Activated T-cell treated with anti-CD3 and anti-CD28 coated beads for 24 hours (primary cell): Measurements from ENCODE around the gene ABTB1.
"Not testable (repeated sequence)": the region's sequence is repeated elsewhere in the genome, so short reads cannot be mapped to it uniquely, and the experiment has no call there.

Source experiments
- DNase-seq: peaks from one replicate; pipeline ENCODE4 v3.0.0-alpha.2; 2020; ENCODE audit warnings: low read depth

Gene ABTB1

DNA sequence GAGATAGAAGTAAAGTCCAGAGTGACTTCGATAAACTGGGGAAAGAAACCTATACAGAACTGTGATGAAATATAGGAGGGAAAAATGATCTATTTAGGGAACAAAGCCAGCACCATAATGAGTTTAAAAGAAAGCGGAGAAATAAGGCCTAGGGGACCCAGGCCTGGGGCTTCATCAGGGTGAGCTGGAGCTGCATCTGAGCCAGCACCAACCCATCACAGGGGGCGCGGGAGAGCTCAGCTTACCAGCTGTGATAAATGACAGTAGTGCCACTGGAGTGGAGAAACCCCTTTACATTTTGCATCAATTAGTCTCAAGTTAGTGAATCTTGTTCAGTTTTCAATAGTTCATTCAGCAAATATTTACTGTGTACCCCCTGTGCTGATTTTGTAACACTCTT is 22.5 kb upstream of the ABTB1 start:
- no peak for DNase-seq

DNA sequence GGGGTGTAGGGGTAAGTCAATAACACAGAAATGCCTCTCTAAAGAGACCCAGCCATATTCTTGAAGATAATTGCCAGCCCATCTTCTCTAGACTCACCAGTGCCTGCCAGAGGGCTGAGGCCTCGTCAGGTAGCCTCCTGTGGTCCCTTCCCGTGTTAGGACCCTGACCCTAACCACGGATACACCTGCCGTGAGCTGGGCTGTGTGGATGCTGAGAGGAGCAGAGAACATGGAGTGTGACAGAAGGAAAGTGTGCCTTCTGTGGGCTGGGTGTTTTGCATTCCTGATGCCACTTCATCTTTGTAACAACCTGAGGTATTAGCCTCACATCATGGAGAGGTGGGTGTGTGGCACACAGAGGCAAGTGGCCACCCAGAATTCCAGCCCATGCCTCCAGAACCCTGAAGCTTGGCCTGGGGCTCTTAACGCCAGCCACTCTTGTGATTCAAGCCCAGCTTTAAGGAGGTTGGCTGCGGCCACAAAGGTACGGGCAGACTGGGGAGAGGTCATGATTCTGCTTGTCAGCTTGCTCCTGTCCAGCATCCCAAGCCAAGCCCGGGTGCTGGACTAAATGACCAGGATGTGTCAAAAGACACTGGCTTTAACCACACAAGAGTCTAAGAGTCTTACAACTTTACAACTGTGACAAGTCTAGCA is 21.1 kb upstream of the ABTB1 start:
- no peak for DNase-seq

DNA sequence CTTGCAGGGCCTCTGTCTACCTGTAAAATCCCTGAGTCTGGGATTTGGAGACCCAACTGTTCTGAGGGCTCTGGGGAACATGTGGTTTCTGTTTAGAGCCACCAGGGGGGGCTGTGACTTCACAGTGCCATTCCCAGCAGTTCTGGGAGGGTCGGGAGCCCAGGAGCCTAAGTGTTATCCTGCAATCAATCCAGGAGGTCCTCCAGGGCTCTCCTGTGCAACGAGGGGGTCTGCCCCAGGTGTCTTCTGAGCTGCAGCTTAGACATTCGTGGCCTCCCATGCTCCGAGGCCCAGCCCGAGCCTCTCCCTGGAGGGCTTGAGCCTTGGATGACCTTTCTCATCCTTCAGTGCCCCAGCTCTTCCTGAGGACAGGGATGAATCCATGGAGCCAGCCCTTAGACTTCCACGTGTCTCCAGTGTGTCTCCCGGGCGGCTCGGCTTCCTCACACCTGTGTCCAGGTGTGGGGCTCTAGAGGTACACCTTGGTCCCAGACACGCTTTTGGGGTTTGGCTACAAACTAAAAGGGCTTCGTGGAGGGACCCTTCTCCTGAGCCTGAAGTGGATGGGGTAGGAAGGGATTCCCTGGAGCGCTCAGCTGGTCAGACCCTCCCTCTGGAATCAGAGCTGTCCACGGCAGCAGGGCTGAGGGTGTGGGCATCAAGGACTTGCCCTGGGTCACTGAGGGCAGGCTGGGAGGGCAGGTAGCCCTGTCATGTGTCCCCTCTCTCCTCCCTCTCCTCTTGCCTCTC is 20.3 kb upstream of the ABTB1 start:
- no peak for DNase-seq

DNA sequence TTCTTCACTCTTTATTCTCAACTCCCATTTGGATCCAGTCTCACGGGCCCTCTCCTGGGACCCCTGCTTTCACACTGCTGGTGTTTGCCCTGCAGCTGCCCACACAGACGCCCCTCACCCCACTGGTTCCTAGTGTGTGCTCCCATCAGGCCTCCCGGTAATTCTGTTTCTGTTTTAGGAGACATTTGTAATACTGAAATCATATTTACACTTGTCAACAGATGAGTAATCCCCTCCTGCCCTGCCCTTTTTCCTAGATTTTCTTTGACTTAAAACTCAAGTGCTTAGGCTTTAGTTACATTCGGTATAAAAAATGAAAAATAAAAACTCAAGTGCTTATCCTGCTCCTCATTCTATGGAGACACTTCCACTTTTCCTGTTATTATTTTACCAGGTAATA is 18.4 kb upstream of the ABTB1 start:
- DNase-seq = no peak

DNA sequence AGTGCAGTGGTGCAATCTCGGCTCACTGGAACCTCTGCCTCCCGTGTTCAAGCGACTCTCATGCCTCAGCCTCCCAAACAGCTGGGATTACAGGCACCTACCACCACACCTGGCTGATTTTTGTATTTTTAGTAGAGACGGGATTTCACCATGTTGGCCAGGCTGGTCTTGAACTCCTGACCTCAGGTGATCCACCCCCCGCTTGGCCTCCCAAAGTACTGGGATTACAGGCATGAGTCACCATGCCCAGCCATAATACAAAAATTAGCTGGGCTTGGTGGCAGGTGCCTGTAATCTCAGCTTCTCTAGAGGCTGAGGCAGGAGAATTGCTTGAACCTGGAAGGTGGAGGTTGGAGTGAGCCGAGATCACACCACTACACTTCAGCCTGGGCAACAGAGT is 17.8 kb upstream of the ABTB1 start:
- not testable (repeated sequence) for DNase-seq

DNA sequence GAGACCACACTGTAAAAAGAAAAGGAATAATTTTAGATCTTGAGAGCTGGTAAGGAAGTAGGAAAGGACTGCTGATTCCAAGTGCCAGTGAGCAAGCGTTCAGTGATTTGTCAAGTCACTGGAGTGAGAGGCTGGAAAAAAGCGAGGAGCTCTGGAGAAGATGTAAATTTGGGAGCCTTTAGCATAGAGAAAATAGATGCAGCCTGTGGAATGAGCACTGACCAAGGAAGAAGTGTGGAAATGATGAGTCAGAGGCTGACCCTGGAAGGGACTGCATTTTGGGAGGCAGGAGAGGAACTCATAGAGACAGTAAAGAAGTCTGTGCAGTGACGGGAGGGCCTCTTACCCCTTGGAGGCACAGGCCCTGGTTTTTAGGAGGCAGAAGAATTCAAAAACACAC is 17.1 kb upstream of the ABTB1 start:
- DNase-seq = no peak

DNA sequence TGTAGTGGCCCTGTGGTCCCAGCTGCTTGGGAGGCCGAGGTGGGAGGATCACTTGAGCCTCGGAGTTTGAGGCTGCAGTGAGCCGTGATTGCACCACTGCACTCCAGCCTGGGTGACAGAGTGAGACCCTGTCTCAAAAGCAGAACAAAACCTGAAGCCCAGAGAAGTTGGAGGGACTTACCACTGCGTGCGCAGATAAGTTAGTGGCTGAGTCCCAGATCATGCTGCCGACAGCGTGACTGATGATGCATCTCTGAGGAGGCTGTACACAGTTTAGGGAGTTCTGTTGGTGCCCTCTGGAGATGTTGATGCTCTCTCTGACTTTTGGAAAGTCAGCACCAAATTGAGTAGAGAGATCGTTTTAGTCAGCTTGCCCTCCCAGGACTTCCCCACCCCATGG is 15.8 kb upstream of the ABTB1 start:
- DNase-seq = no peak

DNA sequence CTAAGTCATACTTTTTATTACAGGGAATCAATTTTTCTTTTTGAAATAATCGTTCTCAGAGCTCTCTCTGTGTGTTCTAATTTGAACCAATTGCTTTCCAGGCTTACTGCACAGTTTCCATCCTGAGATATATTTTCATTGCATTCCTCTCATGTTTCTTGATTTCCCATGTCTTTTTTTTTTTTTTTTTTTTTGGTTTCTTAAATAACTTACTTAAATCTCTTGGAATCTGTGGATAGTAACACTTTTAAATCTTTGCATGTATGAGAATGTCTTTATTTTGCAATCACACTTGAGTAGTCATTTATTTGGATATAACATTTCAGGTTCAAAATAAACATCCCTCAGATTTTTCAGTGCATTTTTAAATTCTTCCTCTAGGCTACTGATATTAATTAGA is 14.5 kb upstream of the ABTB1 start:
- DNase-seq = no peak

DNA sequence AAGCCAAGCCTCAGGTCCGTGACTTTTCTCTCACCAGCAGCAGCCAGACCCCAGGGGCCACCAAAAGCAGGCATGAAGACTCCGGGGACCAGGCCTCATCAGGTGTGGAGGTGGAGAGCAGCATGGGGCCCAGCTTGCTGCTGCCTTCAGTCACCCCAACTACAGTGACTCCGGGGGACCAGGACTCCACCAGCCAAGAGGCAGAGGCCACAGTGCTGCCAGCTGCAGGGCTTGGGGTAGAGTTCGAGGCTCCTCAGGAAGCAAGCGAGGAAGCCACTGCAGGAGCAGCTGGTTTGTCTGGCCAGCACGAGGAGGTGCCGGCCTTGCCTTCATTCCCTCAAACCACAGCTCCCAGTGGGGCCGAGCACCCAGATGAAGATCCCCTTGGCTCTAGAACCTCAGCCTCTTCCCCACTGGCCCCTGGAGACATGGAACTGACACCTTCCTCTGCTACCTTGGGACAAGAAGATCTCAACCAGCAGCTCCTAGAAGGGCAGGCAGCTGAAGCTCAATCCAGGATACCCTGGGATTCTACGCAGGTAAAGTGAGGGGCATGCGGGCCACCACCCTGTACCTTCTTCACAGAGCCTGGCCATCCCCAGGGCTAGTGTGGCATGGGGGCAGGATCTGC is 12.0 kb upstream of the ABTB1 start:
- DNase-seq = no peak

DNA sequence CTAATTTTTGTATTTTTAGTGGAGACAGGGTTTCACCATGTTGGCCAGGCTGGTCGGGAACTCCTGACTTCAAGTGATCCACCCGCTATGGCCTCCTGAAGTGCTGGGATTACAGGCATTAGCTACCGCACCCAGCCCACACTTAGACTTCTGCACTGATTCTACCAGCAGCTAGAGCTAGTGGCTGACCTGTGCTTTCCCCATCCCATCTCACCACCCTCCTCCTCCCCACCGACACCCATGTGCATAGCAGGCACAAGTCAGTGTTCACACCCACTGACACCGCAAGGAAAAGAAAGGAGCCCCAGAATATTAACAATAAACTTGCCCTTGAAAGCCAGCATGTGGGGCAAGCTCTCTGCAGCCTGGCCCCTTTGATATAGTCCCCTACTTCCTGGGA is 11.2 kb upstream of the ABTB1 start:
- no peak for DNase-seq

DNA sequence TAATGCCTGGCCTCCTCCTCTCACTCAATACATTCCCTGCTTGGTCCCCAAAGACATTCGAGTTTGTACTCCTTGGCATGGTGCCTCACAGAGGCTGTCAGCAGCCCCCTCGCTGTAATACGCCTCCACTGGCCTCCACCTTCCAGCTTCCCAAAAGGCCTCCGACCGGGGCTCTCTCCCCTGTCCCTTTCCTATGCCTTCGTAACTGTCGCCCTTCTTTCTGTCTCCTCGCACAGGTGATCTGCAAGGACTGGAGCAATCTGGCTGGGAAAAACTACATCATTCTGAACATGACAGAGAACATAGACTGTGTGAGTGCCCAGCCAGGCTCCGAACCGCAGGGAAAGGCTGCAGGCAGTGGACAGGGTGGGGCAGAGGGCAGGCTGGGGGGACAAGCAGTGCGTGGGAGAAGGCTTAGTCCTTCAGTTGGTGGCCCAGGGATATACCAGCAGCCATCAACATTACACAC is 10.7 kb upstream of the ABTB1 start:
- no peak for DNase-seq

DNA sequence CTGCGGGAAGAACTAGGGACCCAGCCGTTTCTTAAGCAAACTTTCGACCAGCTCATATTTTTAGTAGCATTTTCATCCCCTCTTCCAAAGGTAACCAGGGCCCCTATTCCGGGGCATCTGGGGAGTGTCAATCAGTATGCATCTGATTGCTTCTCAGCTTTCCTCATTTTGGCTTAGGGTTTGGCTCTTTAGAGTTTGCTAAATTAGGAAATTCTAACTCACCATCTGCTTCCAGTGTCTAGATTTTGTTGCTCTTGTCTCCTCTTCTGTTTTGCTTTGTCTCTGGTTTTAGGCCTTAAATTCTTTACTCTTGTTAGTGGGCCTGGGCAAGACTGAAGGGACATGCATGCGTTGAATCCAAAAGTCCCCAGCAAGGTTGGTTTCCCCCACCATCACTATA is 9.6 kb upstream of the ABTB1 start:
- DNase-seq = no peak

DNA sequence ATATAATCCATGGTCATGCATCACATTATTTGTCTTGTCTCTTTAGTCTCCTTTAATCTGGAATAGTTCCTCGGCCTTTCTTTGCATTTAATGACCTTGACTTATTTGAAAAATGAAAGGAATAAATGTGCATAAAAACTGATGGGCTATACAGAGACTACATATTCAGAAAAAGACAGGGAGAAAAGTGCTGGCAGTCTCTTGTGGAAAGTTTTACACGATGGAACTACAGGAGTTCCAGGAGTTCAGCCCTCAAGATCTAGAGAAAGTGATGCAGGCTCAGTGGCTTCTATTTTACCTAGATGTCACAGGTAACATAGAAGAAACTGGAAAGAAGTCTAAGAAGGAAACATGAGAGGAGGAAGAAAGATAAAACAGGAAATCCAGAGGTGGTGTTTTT is 7.6 kb upstream of the ABTB1 start:
- DNase-seq = no peak

DNA sequence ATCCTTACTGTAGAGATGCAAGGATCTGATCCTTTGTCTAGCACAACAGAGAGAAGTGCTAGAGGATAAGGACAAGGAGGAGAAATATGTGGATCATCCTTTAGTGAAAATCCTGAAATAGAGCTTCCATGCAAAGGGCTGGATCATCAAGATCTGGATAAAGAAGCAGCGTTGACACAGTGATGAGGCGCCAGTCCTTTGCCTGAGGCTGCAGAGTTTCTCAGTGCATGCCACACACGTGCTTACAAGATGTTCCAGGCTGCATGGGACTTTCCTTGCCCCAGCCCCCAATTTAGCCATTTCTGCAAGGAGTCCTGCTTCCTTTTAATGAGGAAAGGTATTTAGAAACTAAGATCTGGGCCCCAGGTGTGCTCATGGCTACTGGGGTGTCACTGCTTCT is 7.2 kb upstream of the ABTB1 start:
- DNase-seq = no peak

DNA sequence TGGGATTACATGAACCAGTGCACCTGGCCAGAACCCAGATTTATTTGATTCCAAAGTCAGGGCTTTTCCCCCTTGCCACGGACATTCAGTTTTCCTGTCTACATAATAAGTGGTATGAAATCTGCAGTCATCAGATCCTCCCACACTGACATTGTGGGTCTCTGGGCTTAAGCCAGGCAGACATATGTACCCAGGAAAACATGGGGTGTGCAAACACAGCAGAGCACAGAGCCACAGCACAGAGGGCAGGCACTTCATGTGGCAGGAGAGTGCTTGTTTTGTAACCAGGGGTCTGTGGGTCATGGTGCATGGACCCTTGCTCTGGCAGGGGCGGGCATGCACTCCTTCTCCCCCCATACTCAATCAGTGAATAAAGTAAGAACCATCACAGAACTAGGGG is 6.1 kb upstream of the ABTB1 start:
- no peak for DNase-seq

DNA sequence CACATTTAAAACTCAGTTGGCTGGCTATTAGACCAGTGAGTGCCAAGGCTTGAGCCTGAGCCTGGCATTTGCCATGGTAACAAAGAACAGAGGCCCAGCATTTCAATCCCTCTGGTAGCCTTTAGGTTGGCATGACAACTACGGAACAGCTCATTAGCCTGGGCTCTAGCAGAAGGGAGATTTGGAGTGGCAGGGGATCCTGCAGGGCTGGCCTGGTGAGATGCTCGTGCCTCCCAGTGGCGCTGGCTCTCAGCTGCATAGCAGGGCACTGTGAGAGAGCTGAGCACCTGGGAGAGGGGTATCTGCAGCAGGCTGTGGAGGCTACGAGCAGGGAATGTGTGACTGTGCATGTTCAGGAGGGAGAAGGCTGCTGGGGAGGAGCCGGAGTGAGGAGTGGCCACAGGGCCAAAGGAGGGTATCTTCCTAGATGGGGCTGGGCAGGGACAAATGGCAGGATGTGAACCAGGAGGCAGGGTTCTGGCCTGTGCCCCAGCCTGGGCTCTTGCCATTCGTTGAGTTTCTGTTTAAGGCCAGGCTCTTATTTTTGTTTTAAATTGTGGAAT is 5.6 kb upstream of the ABTB1 start:
- no peak for DNase-seq

DNA sequence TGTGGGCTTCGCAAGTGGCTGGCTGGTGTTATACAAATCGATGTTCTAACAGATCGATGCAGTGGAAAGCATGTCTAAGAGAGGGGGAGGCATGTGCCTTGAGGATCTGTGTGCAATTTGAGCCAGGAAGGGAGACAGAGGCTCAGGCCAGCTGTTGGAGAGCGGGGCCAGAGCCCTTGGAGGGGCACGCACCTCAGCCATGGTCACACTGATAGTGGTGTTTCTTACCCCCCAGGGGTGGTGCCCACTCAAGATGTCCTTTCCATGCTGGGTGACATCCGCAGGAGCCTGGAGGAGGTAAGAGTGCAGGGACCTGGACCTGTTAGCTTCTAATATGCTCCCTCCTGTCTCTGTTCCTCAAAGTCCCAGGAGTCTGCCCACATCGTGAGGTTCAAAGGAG is 3.8 kb upstream of the ABTB1 start:
- DNase-seq = no peak

DNA sequence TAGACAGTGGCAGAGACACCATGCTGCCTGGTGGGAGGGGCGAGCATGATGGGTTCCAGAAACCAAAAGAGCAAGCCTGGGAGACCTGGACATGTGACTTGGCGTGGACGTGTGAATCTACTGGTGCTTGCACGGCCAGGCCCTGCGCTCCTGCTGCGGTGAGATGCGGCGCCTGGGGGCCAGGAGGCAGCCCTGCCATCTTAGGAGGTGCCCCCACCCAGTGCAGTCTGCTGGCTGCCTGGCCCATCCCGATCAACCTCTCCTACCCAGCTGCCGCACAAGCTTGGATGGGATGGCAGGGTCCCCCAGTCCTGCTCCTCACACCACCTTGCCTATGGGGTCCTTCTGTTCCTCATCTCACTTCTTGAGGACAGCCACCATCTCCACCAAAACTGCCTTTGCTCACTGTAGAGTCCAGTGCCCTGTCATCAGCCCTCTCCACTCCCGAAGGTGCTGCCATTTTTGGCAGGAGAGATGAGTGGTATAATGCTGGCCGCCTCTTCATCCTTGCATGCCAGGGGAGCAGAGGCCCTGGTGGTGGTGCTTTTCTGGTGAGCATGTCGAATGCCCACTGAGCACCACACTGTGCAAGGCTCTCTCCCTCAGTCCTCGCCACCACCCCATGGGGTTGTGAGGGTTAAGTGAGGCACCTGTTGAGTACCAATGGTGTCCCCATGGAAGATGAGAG is 3.1 kb upstream of the ABTB1 start:
- no peak for DNase-seq

DNA sequence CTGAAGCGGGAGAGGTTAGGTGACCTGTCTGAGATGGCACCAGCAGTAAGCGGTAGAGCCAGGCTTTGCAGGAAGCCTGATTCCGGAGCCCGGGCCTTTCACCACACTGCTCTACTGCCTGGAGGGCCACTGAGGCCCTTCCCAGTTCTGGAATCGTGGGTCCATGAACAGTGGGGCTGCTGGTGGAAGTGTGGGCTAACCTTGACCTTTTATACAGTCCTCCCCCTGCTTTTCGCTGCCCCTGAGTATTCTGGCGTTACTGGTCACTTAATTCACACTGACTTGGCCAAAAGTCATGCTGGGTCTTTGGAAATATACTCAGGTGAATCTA is 2.6 kb upstream of the ABTB1 start:
- no peak for DNase-seq

DNA sequence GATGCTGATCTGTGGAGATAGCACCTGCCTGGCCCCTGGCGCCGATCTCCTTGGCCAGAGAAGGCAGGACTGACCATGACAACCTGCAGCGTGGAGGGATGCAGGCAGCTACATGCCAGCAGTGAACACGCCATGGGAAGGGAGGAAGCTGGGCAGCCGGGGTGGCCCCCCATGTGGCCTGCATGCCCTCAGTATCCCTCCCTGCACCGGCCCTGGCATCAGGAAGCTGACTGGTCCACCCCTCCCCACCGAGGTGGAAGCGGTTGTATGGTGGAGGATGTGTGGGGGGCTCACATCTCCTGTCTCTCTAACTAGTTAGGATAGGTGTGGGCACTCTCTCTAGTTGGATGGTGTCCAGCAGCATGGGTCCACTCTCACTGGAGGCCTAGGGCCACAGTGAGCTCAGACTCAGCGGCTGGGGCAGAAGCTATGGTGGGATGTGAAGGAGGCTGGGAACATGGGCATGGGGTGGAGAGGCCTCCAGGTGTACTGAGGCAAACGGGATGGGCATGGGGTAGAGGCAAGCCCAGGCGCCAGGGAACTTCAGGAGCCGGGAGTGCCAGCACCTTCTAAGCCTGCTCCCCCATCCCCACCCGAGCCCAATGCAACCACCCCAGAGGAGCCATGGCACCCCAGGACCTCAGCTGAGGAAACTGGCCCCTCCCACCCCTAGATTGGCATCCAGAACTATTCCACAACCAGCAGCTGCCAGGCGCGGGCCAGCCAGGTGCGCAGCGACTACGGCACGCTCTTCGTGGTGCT is 1.8 kb upstream of the ABTB1 start:
- no peak for DNase-seq

DNA sequence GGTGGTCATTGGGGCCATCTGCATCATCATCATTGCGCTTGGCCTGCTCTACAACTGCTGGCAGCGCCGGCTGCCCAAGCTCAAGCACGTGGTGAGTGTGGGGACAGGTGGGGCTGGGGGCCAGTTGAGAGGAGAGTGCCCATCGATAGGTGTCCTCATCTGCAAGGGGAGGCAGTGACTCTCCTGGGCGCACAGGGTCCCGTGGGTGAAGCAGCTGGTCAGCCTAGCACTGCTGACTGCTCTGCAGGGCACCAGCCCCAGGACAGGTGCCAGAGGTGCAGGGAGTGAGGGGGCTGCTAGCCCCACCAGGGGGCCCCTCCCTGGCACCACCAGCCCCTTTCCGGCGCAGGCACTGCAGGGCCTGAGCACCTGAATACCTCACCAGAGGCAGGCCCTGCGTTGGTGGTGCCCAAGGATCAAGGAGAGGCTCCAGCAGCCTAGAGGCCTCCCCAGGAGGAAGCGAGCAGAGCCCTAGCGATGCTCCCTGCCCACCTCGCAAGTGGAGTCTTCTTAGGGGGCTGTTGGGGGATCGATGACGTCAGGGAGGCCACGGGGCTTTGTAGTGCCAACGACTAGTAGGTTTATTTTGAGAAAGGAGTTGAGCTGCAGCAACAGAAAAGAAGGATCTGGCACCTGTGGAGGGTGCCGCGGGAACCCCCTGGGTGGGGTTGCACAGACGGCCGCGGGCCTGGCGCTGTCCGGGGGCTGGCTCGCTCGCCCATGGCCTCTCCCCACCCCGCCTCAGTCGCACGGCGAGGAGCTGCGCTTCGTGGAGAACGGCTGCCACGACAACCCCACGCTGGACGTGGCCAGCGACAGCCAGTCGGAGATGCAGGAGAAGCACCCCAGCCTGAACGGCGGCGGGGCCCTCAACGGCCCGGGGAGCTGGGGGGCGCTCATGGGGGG is 976 bp upstream of the ABTB1 start:
- no peak for DNase-seq
